Glomerular visceral epithelial cell (primary cell): Measurements from ENCODE around the gene PLLP.

Experiments used
- DNase-seq: peaks from one replicate; pipeline ENCODE4 v3.0.0-alpha.2; 2016; ENCODE audit errors: extremely low spot score

Gene PLLP

DNA sequence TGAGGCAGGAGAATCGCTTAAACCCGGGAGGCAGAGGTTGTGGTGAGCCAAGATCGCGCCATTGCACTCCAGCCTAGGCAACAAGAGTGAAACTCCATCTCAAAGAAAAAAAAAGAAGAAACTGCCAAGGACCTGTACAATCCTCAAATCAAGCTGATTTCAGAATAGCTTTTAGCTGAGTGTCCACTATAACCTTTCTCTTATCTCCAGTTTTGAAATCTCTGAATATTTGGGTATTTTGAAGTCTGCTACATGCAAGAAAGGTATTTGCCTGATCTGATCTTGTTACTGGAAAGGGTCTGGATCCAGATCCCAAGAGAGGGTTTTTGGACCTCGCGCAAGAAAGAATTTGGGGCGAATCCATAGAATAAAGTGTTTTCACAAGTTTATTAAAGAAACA lies 58.5 kb downstream of the PLLP start:
- DNase-seq, result no peak

DNA sequence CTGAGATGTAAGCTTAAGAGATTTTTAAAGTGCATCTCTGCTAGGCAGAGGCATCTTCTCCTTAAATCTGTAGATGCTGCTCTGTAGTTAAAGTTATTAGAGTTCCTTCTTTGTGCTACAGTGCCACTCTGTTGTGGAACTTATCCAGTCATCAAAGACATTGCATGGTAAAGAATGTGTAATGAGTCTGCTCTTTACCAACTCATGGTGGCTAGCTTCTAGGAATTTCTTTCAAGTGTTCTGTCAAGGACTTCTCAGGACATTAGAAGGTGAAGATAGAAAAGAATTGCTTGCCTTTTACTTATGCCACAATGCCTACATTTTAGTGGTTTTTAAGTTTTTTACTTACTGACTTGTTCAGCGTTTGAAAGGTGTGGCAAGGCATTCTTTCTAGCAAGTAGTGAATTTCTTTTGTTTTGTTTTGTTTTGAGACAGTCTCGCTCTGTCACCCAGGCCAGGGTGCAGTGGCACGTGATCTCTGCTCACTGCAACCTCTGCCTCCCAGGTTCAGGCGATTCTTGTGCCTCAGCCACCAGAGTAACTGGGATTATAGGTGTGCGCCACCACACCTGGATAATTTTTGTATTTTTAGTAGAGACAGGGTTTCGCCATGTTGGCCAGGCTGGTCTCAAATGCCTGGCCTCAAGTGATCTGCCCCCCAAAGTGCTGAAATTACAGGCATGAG lies 59.7 kb downstream of the PLLP start:
- no peak for DNase-seq

DNA sequence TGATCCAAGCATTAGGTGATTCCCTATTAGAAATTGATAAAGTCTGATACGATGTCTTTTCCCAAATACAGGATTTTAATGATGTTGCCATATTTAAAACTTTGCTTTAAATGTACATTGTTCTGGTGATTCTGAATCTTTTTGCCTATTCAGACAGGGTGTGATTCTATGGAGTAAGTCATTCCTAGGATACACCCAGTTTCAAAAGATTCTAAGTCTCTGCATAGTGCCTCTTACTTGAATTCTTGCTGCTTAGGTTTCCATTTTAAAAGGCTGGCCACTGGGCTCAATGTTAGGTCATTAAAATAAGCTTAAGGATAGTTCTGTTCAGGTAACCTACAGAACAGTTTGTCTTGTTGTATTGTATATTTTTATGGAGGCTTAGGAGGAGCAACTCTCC lies 61.4 kb downstream of the PLLP start:
- DNase-seq, result no peak

DNA sequence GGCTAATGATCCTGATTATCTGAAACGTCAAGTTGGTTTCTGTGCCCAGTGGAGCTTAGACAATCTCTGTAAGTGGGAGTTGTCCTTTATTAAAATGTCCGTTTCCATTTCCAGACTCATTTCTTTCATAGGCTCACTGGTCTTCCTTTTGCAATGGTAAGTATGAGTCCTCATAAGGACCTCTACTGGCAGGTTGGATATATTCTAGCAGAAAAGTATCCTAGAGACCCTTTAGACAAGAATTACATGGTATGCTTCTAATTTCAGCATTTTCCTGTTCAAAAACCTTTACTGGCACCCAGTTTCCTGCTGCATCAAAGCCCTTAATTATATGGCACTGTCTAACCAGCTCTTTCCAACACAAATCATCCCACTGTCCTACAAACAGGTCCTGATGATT lies 67.5 kb downstream of the PLLP start:
- no peak for DNase-seq

DNA sequence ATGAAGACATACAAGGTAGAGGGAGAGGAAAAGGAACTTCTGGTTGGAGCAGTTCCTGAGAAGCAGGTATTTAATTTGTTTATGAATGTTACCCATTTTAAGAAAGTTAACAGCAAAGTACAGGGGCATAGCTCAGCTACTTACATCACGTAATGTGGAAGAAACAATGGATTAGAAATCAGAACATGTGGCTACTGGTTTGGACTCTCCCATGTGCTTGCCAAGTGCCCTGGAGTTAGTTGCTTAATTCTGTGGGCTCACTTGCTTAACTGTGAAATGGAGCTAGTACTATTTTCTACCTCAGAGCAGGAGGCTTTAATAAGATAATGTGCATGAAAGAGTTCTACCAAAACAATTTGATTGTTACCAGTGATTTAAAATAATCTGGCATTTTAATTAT lies 71.0 kb downstream of the PLLP start:
- DNase-seq, result no peak

DNA sequence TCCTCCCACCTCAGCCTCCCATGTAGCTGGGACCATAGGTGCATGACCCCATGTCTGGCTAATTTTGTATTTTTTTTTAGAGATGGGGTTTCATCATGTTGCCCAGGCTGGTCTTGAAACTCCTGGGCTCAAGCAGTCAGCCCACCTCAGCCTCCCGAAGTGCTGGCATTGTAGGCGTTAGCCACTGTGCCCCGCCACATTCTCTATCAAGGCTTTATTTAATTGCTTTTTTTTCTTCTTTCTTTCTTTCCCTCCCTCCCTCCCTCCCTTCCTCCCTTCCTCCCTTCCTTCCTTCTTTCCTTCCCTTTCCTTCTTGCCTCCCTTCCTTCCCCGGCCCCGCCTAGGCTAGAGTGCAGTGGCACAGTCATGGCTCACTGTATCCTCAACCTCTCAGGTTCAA lies 74.7 kb downstream of the PLLP start:
- DNase-seq, result no peak

DNA sequence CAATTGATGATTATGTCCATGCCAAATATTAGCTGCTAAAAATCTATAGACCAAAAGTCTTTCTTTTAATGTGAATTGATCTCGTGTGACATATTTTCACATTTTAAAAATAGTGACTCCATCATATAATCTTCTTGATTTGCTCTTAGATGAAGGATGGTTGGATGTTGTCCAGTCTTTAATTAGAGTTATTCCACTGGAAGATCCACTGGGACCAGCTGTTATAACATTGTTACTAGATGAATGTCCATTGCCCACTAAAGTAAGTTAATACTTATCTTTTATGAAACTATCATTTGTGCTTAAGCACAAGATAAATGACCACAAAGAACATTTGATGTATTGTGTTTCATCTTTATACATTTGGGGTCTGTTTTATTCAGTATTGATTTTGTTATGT lies 75.5 kb downstream of the PLLP start:
- no peak for DNase-seq
